CD4-positive, alpha-beta T cell treated with Interferon alpha-2 for 1 hour (primary cell): ENCODE data around the gene ARF4.
"Not testable (repeated sequence)": the region's sequence is repeated elsewhere in the genome, so short reads cannot be mapped to it uniquely, and the experiment has no call there.

Experiments
- DNase-seq, 2 donors: peaks; one replicate each; pipeline ENCODE4 v3.0.0-alpha.2; 2020 to 2022

The ARF4 gene

DNA sequence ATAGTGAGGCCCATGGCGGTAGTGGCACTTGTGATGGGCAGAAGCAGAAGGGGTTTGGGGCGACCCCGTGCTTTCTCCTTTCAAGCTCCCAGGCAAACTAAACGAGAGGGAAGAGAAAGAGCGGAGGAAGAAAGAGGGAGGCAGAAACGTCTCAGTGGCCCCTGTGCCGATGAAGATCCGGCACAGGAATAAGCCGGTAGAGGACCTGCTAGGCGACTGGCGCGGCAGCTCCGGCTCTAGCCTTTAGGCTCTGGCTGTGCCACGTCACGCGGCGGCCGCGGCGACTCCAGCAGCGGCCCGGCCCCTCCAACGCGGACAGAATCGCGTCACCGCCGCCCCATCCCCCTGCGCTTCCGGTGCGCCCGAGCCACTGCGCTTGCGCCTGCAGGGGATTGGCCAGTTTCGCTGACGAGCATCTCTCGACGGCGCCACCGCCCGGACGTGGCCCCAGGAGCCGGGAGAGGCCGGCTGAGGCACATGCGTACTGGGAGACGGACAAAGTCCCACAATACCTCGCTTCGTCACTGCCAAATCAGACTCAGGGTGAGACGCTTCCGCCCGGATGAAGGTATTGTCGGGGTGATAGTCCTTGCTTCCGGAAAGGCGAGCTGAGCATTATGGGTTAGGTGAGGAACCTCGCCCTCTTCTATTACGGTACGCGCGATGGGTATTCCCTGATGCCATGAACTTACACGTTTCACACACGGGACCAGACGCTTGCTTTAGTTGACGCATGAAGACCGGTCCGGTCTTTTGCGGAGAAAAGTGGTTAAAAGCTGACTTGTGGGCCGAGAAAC, at the start of gene ARF4:
Gene ARF4 (minus strand): TSS at position 218 of the 797 bp plus-strand sequence. CDS start 204 bp downstream, at position 14.
- DNase-seq = peak; percentile 100

DNA sequence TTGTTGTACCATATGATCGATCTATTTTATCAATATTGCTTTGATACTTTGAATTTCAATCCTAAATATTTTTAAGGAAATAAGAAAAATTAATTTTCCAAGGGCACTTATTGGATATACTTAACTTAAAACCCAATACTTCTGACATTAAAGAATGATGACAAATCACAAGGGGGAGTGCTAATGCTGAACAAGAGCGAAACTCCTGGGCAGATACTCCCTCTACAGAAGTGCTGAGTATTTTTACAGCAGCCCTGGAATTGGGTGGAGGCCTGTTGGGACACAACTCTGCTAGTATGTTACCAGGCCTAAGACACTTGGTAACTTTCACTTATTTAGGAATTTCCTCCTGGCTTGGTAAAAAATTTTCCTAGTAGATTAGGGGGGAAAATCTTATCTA, 49.6 kb upstream of the ARF4 start:
- DNase-seq = peak in 1 of 2 donors; percentile 17

DNA sequence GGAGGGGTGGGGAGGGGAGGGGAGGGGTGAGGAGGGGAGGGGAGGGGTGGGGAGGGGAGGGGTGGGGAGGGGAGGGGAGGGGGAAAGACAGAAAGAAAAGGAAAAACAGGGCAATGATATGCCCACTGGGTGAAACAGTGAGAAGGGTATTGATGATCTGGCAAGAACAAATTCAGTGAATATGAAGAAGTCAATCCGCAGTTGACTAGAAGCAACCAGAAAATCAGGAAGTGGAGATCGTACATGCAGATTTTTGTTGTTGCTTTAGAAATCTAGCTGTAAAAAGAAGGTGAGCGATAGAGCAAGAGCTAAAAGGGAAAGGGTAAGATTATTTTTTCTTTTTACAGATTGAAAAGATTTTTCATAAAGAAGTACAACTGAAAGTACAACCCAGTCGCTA, 47.6 kb upstream of the ARF4 start:
- no peak for DNase-seq

DNA sequence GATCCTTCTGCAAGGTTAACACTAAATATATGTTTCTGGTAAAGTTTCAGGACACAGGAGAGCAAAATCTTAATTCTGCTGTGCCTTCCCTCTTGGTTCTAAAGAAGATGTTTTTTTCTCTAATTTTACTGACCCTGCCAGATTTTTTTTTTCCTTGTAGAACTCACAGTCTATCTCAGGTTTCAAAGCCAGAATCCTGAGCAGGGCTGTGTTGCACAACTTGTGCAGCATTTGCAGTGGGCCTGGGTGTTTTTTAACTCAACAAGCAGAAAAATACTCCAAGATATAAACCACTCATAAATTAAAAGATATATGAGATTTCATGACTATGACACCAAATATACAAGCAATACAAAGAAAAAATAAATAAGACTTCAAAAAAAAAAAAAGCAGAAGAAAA, 40.2 kb upstream of the ARF4 start:
- DNase-seq = no peak

DNA sequence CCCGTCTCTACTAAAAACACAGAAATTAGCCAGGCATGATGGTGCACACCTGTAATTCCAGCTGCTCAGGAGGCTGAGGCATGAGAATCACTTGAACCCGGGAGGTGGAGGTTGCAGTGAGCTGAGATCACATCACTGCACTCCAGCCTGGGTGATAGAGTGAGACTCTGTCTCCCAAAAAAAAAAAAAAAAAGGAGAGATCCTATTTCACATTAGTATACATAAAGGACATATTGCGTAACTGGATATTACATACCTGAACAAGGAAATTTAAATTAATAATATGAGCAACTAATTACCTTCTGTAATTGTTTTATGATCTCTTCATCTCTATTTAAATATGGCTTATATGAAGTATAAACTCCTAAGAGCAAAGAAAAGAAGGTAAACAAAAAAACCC, 37.1 kb upstream of the ARF4 start:
- not testable (repeated sequence) for DNase-seq

DNA sequence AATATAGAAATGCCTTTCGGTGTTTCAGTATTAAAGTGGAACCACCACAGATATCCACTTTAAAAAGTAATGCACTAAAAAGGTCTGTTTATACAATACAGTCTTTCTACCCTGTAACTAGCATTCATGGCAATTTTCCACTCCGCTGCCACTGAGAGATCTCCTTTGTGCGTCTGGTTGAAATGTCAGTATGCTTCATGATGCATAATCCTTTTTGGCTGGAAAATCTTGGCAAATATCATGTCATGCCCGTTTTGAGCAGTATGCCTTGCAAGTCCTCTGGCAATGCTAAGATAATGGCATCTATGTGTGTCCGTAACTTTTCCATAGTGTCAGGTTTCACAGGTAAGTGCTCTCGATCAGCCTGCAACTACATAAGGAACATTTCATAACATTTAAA, 30.8 kb upstream of the ARF4 start:
- no peak for DNase-seq

DNA sequence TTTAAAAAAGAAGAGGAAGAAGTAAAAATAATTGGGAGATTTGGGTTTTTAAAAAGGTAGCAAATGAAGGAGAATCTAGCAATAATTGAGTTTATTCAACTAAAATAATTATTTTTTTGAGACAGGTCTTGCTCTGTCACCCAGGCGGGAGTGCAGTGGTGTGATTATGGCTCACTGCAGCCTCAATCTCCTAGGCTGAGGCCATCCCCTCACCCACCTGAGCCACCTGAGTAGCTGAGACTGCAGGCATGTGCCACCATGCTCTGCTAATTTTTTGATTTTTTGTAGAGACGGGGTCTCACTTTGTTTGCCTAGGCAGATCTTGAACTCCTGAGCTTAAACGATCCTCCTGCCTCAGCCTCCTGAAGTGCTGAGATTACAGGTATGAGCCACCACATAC, 27.7 kb upstream of the ARF4 start:
- DNase-seq = no peak

DNA sequence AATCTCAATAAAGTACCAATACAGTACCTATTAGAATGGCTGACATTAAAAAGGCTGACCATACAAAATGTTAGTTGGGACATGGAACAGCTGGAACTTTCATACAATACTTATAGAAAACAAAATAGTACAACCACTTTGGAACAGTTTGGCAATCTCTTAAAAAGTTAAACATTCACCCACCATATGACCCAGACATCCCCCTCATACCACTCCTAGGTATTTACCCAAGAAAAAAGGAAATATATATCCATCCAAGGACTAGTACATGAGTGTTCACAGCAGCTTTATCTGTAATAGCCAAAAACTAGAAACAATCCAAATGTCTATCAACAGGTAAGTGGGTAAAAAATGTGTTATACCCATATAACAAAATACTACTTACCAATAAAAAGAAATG, 25.2 kb upstream of the ARF4 start:
- DNase-seq = no peak

DNA sequence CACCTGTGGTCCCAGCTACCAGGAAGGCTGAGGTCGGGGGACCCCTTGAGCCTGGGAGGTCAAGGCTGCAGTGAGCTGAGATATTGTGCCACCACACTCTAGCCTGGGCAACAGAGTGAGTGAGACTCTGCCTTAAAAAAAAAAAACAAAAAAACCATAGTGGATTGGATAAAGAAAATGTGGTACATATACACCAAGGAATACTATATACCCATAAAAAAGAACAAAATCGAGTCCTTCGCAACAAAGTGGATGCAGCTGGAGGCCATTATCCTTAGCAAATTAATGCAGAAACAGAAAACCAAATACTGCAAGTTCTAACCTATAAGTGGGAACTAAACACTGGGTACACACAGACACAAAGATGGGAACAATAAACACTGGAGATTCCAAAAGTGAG, 20.6 kb upstream of the ARF4 start:
- DNase-seq = no peak

DNA sequence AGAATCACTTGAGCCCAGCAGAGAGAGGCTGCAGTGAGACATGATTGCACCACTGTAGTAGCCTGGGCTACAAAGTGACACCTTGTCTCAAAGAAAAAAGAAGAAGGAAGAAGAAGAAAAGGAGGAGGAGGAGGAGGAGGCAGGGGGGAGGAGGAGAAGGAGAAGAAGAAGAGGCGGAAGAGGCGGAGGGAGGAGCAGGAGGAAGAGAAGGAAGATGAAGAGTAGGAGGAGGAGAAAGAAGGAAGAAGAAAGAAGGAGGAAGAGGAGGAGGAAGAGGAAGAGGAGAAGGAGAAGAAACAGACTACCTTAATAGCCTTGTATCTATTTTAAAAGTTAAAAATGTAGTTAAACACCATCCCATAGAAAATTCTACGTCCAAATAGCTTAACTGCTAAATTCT, 19.1 kb upstream of the ARF4 start:
- no peak for DNase-seq

DNA sequence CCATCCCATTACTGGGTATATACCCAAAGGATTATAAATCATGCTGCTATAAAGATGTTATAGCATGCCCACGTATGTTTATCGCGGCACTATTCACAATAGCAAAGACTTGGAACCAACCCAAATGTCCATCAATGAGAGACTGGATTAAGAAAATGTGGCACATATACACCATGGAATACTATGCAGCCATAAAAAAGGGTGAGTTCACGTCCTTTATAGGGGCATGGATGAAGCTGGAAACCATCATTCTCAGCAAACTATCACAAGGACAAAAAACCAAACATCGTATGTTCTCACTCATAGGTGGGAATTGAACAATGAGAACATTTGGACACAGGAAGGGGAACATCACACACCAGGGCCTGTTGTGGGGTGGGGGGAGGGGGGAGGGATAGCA, 14.7 kb upstream of the ARF4 start:
- DNase-seq = not testable (repeated sequence)

DNA sequence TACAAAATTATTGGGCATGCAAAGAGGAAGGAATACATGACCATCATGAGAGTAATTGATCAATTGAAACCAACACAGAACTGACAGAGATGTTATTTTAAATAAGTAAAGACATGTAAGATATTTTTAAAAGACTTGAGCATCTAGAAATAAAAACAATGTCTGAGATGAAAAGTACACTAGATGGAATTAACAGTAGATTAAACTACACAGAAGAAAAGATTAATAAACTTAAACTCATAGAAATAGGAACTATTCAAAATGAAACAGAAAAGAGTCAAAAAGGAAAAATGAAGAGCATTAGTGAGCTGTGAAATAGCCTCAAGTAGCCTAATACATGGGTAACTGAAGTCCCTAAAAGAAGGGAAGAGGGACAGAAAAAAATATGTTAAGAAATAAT, 8.5 kb upstream of the ARF4 start:
- no peak for DNase-seq

DNA sequence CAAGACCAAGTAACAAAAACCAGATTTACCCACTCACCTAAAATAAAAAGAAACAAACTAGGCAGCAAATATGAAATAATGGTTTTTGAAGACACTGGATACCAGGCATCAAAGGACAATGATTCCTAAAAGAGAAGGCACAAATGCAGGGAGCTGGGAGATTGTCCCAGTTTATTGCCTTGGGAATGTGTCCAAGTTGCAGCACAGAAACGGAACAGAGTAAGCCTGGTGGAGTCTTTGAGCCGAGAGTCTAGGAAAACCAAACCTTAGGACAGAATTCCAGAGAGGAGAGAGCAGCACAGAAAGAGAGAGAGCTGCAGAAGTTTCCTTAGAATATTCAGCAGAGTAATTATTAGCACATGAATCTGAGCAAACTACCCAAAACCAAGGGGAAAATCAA, 7.8 kb upstream of the ARF4 start:
- DNase-seq = no peak

DNA sequence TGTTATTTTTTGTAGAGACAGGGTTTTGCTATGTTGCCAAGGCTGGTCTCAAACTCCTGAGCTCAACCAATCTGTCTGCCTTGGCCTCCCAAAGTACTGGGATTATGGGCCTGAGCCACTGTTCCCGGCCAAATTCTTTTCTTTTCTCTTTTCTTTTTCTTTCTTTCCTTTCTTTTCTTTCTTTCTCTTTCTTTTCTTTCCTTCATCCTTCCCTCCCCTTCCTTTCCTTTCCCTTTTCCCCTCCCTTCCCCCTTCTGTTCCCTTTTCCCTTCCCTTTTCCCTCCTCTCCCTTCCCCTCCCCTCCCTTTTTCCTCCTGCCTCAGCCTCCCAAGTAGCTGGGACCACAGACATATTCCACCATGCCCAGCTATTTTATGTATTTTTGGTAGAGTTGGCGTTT, 3.1 kb upstream of the ARF4 start:
- DNase-seq = no peak

DNA sequence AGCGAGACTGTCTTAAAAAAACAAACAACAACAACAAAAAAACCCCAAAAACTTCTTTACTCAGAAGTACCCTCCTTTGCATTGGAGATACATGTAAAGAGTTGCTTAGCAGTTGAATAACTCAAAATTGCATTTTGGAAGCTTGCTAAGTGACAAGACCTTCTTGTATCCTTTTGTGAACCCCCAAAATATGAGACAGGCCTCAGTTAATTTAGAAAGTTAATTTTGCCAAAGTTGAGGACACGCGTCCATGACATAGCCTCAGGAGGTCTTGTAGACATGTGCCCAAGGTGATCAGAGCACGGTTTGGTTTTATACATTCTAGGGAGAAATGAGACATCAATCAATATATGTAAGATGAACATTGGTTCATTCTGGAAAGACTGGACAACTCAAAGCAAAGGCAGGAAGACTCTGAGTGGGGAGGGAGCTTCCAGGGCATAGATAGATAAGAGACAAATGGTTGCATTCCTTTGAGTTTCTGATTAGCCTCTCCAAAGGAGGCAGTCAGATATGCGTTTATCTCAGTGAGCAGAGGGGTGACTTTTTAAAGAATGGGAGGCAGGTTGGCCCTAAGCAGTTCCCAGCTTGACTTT, 1.7 kb upstream of the ARF4 start:
- no peak for DNase-seq

DNA sequence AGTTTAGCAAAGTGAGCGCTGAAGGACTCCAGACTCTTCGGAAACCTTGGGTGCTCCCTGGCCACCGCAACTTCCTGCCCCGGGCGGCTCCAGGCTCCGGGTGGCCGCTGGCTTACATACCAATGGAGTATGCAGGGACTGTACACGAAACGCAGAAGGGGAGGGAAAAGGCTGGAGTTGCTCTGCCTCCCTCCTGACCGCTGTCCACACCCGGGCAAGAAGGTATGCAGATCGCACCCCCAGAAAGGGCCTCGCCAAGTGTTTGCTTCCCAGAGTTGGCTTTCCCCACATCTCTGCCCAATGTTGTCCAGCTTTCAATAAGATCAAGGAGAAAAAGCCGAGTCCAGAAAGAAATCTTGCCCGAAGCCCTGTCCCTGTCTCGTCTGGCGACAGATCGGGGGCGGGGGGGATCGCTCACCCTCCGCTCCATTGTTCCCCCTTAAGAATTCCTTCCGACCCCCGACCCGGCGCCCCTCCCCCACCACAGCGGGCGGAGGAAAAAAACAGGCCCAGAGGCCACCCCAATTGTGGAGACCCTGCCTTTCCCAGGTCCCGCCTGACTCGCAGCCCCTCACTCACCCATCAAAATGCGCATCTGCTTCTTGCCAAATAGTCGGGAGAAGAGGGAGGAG, 533 bp downstream of the ARF4 start:
- DNase-seq = peak; percentile 52 to 72

DNA sequence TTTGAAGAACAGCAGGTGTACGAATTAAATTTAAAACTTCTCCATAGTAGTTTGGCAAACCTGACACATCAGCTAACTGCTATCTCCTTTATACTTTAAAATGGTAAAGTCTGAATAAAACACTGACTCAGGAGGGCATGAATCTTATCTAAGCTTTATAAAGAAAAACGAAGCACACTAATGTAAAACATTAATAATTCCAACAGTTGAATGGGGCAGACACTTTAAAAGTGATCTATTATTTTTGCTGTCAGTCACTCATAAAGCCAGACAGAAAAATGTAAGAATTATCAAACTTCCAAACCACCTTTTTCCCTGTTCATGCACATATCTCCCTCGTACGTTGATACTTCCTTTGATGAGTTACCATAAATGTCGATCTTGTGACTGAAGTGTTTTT, 2.6 kb downstream of the ARF4 start:
- DNase-seq = no peak

DNA sequence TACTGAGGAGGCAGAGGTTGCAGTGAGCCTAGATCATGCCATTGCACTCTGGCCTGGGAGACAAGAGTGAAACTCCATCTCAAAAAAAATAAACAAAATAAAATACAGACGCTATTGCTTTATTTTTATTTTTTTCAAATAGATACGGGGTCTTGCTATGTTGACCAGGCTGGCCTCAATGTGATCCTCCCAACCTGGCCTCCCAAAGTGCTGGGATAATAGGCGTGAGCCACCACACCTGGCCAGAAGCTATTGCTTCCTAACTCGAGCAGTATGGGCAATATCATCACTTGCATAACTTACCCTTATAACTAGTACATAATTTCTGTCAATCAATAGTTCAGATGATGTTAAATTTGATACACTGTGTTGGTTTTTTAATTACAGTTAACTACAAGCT, 3.0 kb downstream of the ARF4 start:
- DNase-seq = no peak

DNA sequence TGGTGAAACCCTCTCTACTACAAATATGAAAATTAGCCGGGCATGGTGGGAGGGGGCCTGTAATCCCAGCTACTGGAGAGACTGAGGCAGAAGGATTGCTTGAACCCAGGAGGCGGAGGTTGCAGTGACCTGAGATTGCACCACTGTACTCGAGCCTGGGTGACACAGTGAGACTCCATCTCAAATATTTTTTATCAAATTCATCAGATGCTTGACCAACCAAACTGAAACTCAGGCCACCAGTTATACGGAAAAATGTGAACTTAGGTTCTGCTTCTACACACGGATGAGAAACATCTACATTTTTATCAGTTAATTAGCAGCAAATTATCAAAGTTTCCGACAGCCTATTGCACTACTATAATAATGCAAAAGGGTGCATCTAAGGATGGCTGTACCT, 4.8 kb downstream of the ARF4 start:
- DNase-seq = no peak

DNA sequence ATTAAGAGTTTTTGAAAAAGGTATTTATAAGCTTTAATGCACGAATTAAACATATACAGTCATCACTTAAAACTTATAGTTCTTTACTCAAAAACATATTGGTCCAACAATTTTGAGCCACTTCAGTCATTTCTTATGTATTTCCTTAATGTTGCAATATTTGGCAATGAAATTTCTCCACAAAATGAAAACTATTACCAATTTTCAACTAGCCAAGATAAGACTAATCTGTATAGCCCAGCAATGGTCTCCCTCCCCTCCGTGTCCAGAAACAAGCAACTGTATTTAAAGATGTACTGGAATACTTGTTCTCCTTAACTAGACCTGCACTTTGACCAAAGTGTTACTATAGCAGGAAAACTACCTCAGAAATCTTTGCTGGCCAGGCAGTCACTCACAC, 9.2 kb downstream of the ARF4 start:
- no peak for DNase-seq

DNA sequence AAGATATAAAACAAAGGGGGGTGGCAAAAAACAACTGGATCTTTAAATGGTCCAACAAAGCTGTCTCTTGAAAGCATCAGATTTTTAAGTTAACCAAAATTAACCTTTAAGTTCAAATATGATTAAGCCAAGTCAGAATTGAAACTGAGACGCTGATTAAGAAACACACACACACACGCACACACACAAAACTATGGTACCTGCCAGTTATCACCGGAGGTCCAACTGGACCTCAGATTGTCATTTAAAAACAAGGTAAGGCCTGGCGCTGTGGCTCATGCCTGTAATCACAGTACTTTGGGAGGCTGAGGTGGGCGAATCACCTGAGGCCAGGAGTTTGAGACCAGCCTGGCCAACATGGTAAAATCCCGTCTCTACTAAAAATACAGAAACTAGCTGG, 10.4 kb downstream of the ARF4 start:
- DNase-seq = no peak

DNA sequence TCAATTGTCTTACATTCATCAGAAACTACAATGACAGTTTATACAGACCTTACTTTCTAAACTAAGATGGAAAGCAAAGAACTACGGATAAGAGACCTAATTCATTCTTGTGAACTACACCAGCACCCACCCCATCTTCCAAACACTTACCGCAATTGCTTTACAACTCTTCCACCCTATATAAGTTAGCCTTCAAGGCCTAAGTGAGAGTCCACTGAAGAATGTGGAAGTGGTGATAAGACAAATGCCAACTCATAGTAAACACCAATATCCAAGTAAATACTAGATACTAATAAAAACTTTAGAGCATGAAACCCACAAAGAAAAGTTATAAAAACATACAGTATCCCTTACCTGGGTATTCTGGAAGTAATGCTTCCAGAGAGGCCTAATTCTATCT, 13.6 kb downstream of the ARF4 start:
- no peak for DNase-seq

DNA sequence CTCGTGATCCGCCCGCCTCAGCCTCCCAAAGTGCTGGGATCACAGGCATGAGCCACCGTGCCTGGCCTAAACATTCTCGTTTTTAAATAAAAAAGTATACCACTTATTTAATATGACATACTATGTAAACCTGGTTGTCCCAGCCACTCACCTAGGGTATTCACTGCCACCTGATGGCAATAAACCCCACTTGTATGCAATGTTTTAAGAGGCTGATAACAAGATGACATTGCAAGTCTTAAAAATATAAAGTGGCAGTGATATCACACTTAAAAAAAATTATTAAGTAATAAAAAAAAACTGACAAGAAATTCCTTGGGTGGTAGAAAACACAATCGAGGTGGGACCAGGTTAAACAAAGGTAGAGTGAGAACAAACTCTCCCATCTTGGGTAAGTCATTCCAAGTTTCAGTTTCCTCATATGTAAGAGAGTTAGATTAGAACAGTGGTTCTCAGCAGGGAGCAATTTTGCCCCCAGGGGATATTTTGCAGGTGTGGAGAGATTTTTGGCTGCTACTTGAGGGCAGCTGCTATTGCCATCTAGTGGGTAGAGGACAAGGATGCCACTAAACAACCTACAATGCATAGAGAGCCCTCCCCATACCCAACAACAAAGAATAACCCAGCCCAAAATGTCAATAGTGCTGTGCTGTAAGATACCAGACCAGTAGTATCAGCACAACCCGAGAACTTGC, 14.5 kb downstream of the ARF4 start:
- DNase-seq = peak in 1 of 2 donors; percentile 30

DNA sequence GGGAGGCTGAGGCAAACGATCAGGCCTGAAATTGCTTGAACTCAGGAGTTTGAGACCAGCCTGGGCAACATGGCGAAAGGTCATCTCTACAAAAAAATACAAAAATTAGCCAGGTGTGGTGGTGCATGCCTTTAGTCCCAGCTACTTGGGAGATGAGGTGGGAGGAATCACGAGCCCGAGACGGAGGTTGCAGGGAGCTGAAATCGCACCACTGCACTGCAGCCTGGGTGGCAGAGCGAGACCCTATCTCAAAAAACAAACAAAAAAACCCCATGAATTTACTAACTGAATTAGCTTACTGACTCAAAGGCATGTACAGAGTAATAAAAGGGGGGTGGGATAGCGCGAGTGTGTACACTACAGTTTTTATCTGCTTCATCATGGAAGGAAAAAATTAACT, 19.3 kb downstream of the ARF4 start:
- DNase-seq = no peak
